Prostate gland (tissue), 2 donors: ENCODE data around the gene FARP2. TPM values are rescaled to one million over a fixed set of nuclear protein-coding genes. Genes with fewer than 3 reads are reported as not detected.
"Not testable (repeated sequence)": the region's sequence is repeated elsewhere in the genome, so short reads cannot be mapped to it uniquely, and the experiment has no call there.

Experiments
- DNase-seq: peaks from one replicate; pipeline ENCODE4 v3.0.0-alpha.2; 2019; ENCODE audit warnings: low spot score
- H3K27ac ChIP-seq, 2 donors: fragments of 200-600 bp; sonication (generic); 2 replicates each; pipeline ENCODE4 v1.5.1; 2017 to 2019
- H3K27me3 ChIP-seq: fragments of 200-600 bp; sonication (generic); replicated peaks from 2 replicates; pipeline ENCODE4 v1.5.1; 2019; ENCODE audit not compliant: insufficient read depth
- H3K36me3 ChIP-seq, 2 donors: fragments of 200-600 bp; sonication (generic); 1 replicate in 1 of 2; 2 replicates in 1 of 2; pipeline versions ENCODE4 v1.5.1 to v1.8.1; 2017 to 2019
- H3K4me1 ChIP-seq: fragments of 200-600 bp; sonication (generic); replicated peaks from 2 replicates; pipeline ENCODE4 v1.5.1; 2019
- H3K4me3 ChIP-seq, 2 donors: fragments of 200-600 bp; sonication (generic); 2 replicates each; pipeline ENCODE4 v1.5.1; 2017 to 2019
- H3K9me3 ChIP-seq: fragments of 200-600 bp; sonication (generic); 2 replicates; pipeline ENCODE4 v1.5.1; 2017
- POLR2A ChIP-seq: fragments of 450-650 bp; IDR thresholded peaks from one replicate; pipeline ENCODE4 v1.6.1; 2016; ENCODE audit warnings: antibody characterized with exemption, mild to moderate bottlenecking
- POLR2AphosphoS5 ChIP-seq: sonication (generic); formaldehyde crosslinking; IDR thresholded peaks from one replicate; pipeline ENCODE4 v1.6.1; 2017; ENCODE audit warnings: antibody characterized with exemption
- WGBS: methylation state at CpG from one replicate; pipeline ENCODE4 v1.1.5; 2018; 5-methylcytosine and 5-hydroxymethylcytosine counted together
- intact Hi-C: fragments of 100-400 bp; cut with DNase I; formaldehyde crosslinking; loops from one replicate; pipeline ENCODE4 v1.14.2; 2022
- total RNA-seq, 2 donors: library from RNA; depleted of rRNA; stranded (reverse); fragments of >200 nt; gene quantifications; one replicate each; pipeline ENCODE4 v1.1.0, GENCODE V29; 2016
- TF ChIP-seq, protein P1 (sequence below), 4 experiments: fragments of 200-600 bp in 2 of 4; fragments of 450-650 bp in 2 of 4; sonication (generic) in 2 of 4; IDR thresholded peaks; 1 replicate in 3 of 4; 2 replicates in 1 of 4; pipeline ENCODE4 v1.5.1; 2016 to 2019; ENCODE audit warnings: antibody characterized with exemption in 4 of 4, mild to moderate bottlenecking in 2 of 4, moderate library complexity in 2 of 4

Gene FARP2
- total RNA-seq, 2 donors from 2014 or later, result 32.4 to 35.9 TPM

DNA sequence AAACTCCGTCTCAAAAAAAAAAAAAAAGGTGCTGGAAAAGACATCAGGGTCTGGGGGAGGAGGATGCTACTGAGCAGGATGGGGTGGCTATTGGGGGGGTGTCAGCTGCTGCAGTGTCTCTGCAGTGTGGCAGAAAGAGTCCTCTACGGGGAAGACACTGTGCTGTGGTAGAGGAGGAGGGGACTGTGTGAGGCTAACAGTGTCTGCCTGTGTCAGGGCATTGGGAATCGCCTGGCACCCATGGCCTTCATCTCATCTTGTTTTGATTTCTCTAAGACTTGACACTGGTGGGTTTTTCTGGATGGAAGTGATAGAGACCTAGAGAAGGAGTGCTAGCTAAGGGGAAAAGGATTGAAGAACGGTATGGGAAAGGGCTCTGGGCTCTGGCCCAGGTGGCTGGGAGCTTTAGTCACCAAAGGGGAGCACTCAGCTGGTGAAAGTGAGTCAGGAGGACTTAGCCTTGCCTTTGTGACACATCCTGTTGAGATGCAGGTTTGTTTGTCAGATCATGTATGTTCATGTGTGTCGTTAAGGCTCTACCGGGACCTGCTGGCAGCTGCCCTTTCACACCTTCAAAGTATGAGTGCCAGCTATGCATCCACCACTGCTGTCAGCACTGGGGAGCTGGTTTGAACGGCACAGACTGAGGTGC is 58.0 kb downstream of the FARP2 start:
- no peak for DNase-seq
- Histone ChIP-seq H3K27ac (no peak overlapping the region), H3K4me3 (no peak overlapping the region), H3K36me3 (no peaks in the 10 kb centered on the region), H3K4me1 (no peaks in the 10 kb centered on the region), H3K9me3 (no peaks in the 10 kb centered on the region), H3K27me3 (no peaks in the 10 kb centered on the region)
- no peak for TF ChIP-seq POLR2AphosphoS5
- no peak for TF ChIP-seq POLR2A
- TF ChIP-seq, protein P1, sequence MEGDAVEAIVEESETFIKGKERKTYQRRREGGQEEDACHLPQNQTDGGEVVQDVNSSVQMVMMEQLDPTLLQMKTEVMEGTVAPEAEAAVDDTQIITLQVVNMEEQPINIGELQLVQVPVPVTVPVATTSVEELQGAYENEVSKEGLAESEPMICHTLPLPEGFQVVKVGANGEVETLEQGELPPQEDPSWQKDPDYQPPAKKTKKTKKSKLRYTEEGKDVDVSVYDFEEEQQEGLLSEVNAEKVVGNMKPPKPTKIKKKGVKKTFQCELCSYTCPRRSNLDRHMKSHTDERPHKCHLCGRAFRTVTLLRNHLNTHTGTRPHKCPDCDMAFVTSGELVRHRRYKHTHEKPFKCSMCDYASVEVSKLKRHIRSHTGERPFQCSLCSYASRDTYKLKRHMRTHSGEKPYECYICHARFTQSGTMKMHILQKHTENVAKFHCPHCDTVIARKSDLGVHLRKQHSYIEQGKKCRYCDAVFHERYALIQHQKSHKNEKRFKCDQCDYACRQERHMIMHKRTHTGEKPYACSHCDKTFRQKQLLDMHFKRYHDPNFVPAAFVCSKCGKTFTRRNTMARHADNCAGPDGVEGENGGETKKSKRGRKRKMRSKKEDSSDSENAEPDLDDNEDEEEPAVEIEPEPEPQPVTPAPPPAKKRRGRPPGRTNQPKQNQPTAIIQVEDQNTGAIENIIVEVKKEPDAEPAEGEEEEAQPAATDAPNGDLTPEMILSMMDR (IDR thresholded peaks at IDR 0.05), result no peak
- WGBS, result 90% methylated on average over 7 of the region's 7 CpGs
- intact Hi-C loops, result no loop called here

DNA sequence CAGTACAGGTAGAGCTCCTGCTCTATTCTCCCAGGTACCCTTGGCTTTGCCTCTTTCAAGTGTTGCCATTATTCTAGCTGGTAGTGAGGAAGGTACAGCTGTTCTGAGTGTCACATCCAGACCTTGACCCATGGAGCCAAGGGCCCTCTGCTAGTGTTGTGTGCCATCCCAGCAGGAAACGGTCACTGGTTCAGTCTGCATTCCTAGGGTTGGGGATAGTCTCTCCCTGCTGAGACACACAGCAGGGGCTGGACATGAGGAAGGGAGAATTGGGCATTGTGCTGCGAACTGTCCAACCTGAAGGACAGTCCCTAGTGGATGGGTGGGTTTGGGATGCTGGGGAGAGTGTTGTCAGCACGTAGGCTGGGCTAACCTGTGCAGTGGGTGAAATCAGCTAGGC is 59.1 kb downstream of the FARP2 start:
- Histone ChIP-seq H3K27me3 (no peaks in the 10 kb centered on the region), H3K4me3 (no peak overlapping the region), H3K9me3 (no peaks in the 10 kb centered on the region), H3K4me1 (no peaks in the 10 kb centered on the region), H3K36me3 (no peaks in the 10 kb centered on the region), H3K27ac (no peak overlapping the region)
- 88% methylated on average over 3 of the region's 3 CpGs for WGBS
- TF ChIP-seq POLR2A (no peak), POLR2AphosphoS5 (no peak)
- no peak for DNase-seq
- intact Hi-C loops, result no loop called here

- H3K27ac ChIP-seq, result no peak overlapping the region
- H3K27me3 ChIP-seq, result no peaks in the 10 kb centered on the region
- H3K36me3 ChIP-seq, result no peaks in the 10 kb centered on the region
- H3K4me1 ChIP-seq, result no peaks in the 10 kb centered on the region
- DNase-seq, result no peak
- intact Hi-C loops, result no loop called here
- H3K9me3 ChIP-seq, result no peaks in the 10 kb centered on the region
- TF ChIP-seq, protein P1 (IDR thresholded peaks at IDR 0.05), result no peak
- TF ChIP-seq POLR2AphosphoS5 (no peak), POLR2A (no peak)
- WGBS, result 61% methylated on average over 6 of the region's 6 CpGs
- H3K4me3 ChIP-seq, result no peak overlapping the region
Measured at GRCh38 chr2:241417626-241418025, 61.5 kb downstream of the FARP2 start.

- WGBS, result 92% methylated on average over 3 of the region's 3 CpGs
- Histone ChIP-seq H3K27me3 (no peaks in the 10 kb centered on the region), H3K4me1 (no peaks in the 10 kb centered on the region), H3K4me3 (no peak overlapping the region), H3K27ac (no peak overlapping the region), H3K36me3 (no peaks in the 10 kb centered on the region), H3K9me3 (no peaks in the 10 kb centered on the region)
- TF ChIP-seq POLR2A (no peak), POLR2AphosphoS5 (no peak)
- TF ChIP-seq, protein P1 (IDR thresholded peaks at IDR 0.05), result no peak
- intact Hi-C loops, result no loop called here
- no peak for DNase-seq
Measured at GRCh38 chr2:241421330-241421729, 65.2 kb downstream of the FARP2 start.

DNA sequence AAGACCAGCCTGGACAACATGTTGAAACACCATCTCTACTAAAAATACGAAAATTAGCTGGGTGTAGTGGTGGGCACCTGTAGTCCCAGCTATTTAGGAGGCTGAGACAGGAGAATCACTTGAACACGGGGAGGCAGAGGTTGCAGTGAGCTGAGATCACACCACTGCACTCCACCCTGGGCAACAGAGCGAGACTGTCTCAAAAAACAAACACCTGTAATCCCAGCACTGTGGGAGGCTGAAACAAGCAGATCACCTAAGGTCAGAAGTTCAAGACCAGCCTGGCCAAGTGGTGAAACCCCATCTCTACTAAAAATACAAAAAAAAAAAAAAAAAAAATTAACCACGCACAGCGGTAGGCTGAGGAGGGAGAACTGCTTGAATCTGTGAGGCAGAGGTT is 65.9 kb downstream of the FARP2 start:
- H3K9me3 ChIP-seq, H3K27ac ChIP-seq, H3K36me3 ChIP-seq, H3K27me3 ChIP-seq, H3K4me3 ChIP-seq, DNase-seq, H3K4me1 ChIP-seq, intact Hi-C loops: not testable (repeated sequence)
- WGBS, result 98% methylated on average over 5 of the region's 5 CpGs

DNA sequence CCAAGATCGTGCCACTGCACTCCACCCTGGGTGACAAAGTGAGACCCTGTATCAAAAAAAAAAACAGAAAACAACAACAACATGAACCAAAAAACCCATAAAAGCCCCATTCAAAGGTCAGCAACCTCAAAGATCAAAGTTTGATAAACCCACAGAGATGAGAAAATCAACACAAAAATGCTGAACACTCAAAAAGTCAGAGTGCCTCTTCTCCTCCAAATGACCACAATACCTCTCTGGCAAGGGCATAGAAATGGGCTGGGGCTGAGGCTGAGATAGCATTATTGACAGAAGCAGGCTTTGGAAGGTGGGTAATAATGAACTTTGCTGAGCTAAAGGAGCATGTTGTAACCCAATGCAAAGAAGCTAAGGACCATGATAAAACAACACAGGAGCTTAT is 66.3 kb downstream of the FARP2 start:
- H3K9me3 ChIP-seq, result no peaks in the 10 kb centered on the region
- H3K27me3 ChIP-seq, result no peaks in the 10 kb centered on the region
- no peaks in the 10 kb centered on the region for H3K4me1 ChIP-seq
- H3K27ac ChIP-seq, result no peak overlapping the region
- intact Hi-C loops, result no loop called here
- no peak overlapping the region for H3K4me3 ChIP-seq
- WGBS, result 100% methylated on average over 1 of the region's 1 CpG
- H3K36me3 ChIP-seq, result no peaks in the 10 kb centered on the region
- TF ChIP-seq, protein P1 (IDR thresholded peaks at IDR 0.05), result no peak
- TF ChIP-seq POLR2AphosphoS5, result no peak
- no peak for TF ChIP-seq POLR2A
- no peak for DNase-seq

GRCh38 chr2:241423489-241423888 is 67.4 kb downstream of the FARP2 start:
- H3K27me3 ChIP-seq, intact Hi-C loops, DNase-seq, H3K4me1 ChIP-seq, H3K27ac ChIP-seq, H3K36me3 ChIP-seq, H3K4me3 ChIP-seq, H3K9me3 ChIP-seq: not testable (repeated sequence)
- 95% methylated on average over 1 of the region's 1 CpG for WGBS
